ENCODE measurements around the gene SCGB2B2.

SCGB2B2 gene

DNA sequence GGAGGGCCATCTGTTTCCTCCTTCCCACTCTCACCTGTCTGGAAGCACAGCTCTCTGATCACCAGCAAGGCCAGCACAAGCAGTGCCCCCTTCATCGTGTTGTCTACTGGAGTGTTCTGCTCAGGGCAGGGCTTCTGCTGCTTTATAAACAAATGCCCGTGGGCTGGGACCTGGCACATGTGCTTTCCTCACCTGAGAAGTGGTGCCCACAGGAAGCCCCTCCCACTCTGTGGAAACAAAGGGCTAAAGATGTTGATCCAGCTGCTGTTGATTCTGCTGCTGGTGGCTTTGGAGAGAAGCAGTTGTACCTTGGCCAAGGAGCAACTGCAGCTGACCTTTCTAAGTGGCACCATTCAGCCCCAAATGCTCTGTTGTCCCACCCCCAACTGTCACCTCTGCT, 30.7 kb upstream of the SCGB2B2 start:
- CTCF ChIA-PET, result no interaction called here
- POLR2A ChIA-PET, result no interaction called here
- TF ChIP-seq BHLHE40 (IDR thresholded peaks at IDR 0.05; ENCODE audit: borderline replicate concordance), result no peak
- no peak for TF ChIP-seq TARDBP (IDR thresholded peaks at IDR 0.05)
- TF ChIP-seq SP1 (IDR thresholded peaks at IDR 0.05), result no peak
- TF ChIP-seq ELF4 (IDR thresholded peaks at IDR 0.05), result no peak
- no peak for TF ChIP-seq FOXA1 (IDR thresholded peaks at IDR 0.05)
- TF ChIP-seq SUZ12 (IDR thresholded peaks at IDR 0.05), result no peak
- TF ChIP-seq HDGF (IDR thresholded peaks at IDR 0.05; ENCODE audit: borderline replicate concordance), result no peak
- no peak for TF ChIP-seq ZNF384 (IDR thresholded peaks at IDR 0.05)
- TF ChIP-seq L3MBTL2 (conservative IDR thresholded peaks at IDR 0.05), result no peak
- no peak for TF ChIP-seq NFRKB (IDR thresholded peaks at IDR 0.05)
- no peak for TF ChIP-seq FOXK2 (IDR thresholded peaks at IDR 0.05)
- TF ChIP-seq LEF1 (IDR thresholded peaks at IDR 0.05; ENCODE audit: borderline replicate concordance), result no peak
- no peak for TF ChIP-seq CTBP1 (IDR thresholded peaks at IDR 0.05; ENCODE audit: borderline replicate concordance)
- TF ChIP-seq, protein P1, sequence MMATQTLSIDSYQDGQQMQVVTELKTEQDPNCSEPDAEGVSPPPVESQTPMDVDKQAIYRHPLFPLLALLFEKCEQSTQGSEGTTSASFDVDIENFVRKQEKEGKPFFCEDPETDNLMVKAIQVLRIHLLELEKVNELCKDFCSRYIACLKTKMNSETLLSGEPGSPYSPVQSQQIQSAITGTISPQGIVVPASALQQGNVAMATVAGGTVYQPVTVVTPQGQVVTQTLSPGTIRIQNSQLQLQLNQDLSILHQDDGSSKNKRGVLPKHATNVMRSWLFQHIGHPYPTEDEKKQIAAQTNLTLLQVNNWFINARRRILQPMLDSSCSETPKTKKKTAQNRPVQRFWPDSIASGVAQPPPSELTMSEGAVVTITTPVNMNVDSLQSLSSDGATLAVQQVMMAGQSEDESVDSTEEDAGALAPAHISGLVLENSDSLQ (IDR thresholded peaks at IDR 0.05), result no peak
- TF ChIP-seq FOXM1 (IDR thresholded peaks at IDR 0.05; ENCODE audit: borderline replicate concordance), result no peak
- TF ChIP-seq ARNT (IDR thresholded peaks at IDR 0.05), result no peak
- DNase-seq (ENCODE audit: extremely low spot score), result no peak

DNA sequence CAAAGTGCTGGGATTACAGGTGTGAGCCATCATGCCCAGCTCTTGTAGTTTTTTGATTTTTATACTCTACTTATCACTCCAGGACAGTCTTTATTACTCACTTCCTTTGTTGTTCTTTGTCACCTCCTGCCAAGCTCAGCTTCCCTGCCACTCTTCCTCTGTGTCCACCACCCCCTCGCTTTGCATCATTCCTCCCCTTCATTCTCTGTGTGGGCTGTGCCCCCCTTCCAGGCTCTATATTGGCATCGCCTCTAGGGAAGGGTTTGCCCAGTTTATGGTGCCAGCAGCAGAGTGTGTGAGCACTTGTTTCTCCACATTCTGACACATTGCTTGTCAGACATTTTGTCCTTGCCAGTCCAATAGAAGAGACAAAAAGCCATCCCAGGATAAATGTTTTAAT, 15.6 kb upstream of the SCGB2B2 start:
- DNase-seq (ENCODE audit: extremely low spot score), result no peak
- POLR2A ChIA-PET, result no interaction called here

DNA sequence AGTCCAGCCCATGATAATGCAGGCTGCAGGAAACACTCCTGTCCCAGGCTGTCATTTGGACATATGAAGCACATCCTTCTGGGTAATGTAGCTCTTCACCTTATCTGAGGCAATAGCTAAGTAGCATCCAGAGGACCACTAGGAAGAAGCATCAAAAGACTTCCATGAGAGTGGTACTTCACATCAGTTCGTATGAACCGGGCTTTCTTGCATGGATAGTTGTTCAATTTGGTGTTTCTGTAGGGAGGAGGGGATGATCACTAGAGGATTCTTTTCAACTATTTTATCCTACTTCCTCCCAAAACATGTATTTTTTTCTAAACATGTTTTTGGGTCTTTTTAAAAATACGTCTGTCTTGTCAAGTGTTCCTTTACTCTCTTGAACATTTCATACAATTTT, 13.4 kb upstream of the SCGB2B2 start:
- no peak for DNase-seq (ENCODE audit: extremely low spot score)
- ChIA-PET CTCF (no interaction called here), POLR2A (no interaction called here)
- TF ChIP-seq, protein P1 (IDR thresholded peaks at IDR 0.05), result no peak
- TF ChIP-seq ARNT (IDR thresholded peaks at IDR 0.05) (no peak), FOXA1 (IDR thresholded peaks at IDR 0.05) (no peak), CTBP1 (IDR thresholded peaks at IDR 0.05; ENCODE audit: borderline replicate concordance) (no peak), SP1 (IDR thresholded peaks at IDR 0.05) (no peak)

More for the DNA sequence above, 15.6 kb upstream of the SCGB2B2 start:
- TF ChIP-seq ZNF384 (IDR thresholded peaks at IDR 0.05), result no peak
- no peak for TF ChIP-seq BHLHE40 (IDR thresholded peaks at IDR 0.05; ENCODE audit: borderline replicate concordance)
- no peak for TF ChIP-seq L3MBTL2 (conservative IDR thresholded peaks at IDR 0.05)
- no peak for TF ChIP-seq NFRKB (IDR thresholded peaks at IDR 0.05)
- TF ChIP-seq, protein P1 (IDR thresholded peaks at IDR 0.05), result no peak
- TF ChIP-seq CTBP1 (IDR thresholded peaks at IDR 0.05; ENCODE audit: borderline replicate concordance), result no peak
- no peak for TF ChIP-seq FOXM1 (IDR thresholded peaks at IDR 0.05; ENCODE audit: borderline replicate concordance)
- no peak for TF ChIP-seq TARDBP (IDR thresholded peaks at IDR 0.05)
- TF ChIP-seq FOXK2 (IDR thresholded peaks at IDR 0.05), result no peak
- no peak for TF ChIP-seq LEF1 (IDR thresholded peaks at IDR 0.05; ENCODE audit: borderline replicate concordance)
- TF ChIP-seq ARNT (IDR thresholded peaks at IDR 0.05), result no peak
- no peak for TF ChIP-seq SUZ12 (IDR thresholded peaks at IDR 0.05)
- no peak for TF ChIP-seq HDGF (IDR thresholded peaks at IDR 0.05; ENCODE audit: borderline replicate concordance)
- no peak for TF ChIP-seq FOXA1 (IDR thresholded peaks at IDR 0.05)
- TF ChIP-seq ELF4 (IDR thresholded peaks at IDR 0.05), result no peak
- TF ChIP-seq SP1 (IDR thresholded peaks at IDR 0.05), result no peak
- CTCF ChIA-PET, result no interaction called here

GRCh38 chr19:34688592-34688991, 11.6 kb upstream of the SCGB2B2 start:
- ChIA-PET CTCF (no interaction called here), POLR2A (no interaction called here)
- TF ChIP-seq FOXA1 (IDR thresholded peaks at IDR 0.05) (no peak), NFRKB (IDR thresholded peaks at IDR 0.05) (no peak), ELF4 (IDR thresholded peaks at IDR 0.05) (no peak)
- TF ChIP-seq, protein P1 (IDR thresholded peaks at IDR 0.05), result no peak
- no peak for DNase-seq (ENCODE audit: extremely low spot score)

DNA sequence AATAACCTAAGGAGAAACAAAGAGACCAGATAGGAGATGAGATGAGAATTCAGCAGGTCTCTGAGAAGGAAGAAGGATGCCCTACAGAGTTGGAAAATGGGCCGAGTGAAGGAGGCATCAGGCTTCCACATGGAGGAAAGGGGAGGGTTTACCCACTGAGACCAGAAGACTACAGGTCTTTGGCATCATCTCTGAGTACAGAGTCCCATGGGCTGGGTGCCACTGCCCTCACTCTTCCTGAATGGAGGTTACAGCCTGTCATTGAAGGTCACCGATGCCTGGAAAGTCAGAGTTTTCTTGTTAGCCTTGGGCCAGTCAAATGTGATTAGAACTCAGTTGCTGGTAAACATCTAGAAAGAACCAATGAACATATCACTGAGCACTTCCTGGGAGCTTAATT, 10.4 kb upstream of the SCGB2B2 start:
- ChIA-PET CTCF (no interaction called here), POLR2A (interaction anchor here (2.7 kb wide), 1 partner anchor 10 kb away, joined by 7 read pairs; the partner anchor contains the start of gene ZNF302)
- DNase-seq (ENCODE audit: extremely low spot score), result no peak
- TF ChIP-seq, protein P1 (IDR thresholded peaks at IDR 0.05), result no peak
- TF ChIP-seq TARDBP (IDR thresholded peaks at IDR 0.05), result no peak
- no peak for TF ChIP-seq BHLHE40 (IDR thresholded peaks at IDR 0.05; ENCODE audit: borderline replicate concordance)
- no peak for TF ChIP-seq HDGF (IDR thresholded peaks at IDR 0.05; ENCODE audit: borderline replicate concordance)
- no peak for TF ChIP-seq FOXA1 (IDR thresholded peaks at IDR 0.05)
- TF ChIP-seq NFRKB (IDR thresholded peaks at IDR 0.05), result no peak
- no peak for TF ChIP-seq FOXM1 (IDR thresholded peaks at IDR 0.05; ENCODE audit: borderline replicate concordance)
- no peak for TF ChIP-seq ELF4 (IDR thresholded peaks at IDR 0.05)
- TF ChIP-seq ZNF384 (IDR thresholded peaks at IDR 0.05), result no peak
- no peak for TF ChIP-seq L3MBTL2 (conservative IDR thresholded peaks at IDR 0.05)
- TF ChIP-seq SUZ12 (IDR thresholded peaks at IDR 0.05), result no peak
- no peak for TF ChIP-seq CTBP1 (IDR thresholded peaks at IDR 0.05; ENCODE audit: borderline replicate concordance)

Data from HEK293T (cell line).